Stimulated activated CD8-positive, alpha-beta memory T cell treated with anti-CD3 and anti-CD28 coated beads, Interleukin-15, amount 100 ng/mL, for 48 hours (primary cell): ENCODE data around the gene MPP1.

ENCODE experiments used
- DNase-seq, 2 donors: peaks; one replicate each; pipeline ENCODE4 v3.0.0-alpha.2; 2020; ENCODE audit warnings: low read depth in 2 of 2

Gene MPP1

GRCh38 chrX:154732421-154733065, 72.7 kb downstream of the MPP1 start:
- DNase-seq = no peak

DNA sequence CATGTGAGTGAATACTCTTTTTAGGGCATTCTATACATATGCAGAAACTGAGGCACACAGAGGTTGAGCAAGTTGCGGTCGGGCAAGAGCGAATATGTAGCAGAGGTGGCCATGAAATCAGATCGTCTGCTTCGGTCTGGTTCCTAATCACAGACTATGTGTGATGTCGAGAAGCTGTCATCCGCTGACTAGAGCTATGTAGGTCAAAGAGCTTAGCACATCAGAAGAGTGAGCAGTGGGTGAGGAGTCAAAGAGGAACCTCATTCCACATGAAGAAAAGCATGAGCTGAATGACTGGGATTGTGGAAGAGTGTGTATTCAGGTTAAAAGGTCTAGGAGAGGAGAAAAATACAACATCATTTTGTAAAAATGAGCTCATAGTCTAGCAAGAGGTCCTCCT, 73.4 kb downstream of the MPP1 start:
- no peak for DNase-seq

GRCh38 chrX:154731184-154731583, 74.1 kb downstream of the MPP1 start:
- DNase-seq = no peak

DNA sequence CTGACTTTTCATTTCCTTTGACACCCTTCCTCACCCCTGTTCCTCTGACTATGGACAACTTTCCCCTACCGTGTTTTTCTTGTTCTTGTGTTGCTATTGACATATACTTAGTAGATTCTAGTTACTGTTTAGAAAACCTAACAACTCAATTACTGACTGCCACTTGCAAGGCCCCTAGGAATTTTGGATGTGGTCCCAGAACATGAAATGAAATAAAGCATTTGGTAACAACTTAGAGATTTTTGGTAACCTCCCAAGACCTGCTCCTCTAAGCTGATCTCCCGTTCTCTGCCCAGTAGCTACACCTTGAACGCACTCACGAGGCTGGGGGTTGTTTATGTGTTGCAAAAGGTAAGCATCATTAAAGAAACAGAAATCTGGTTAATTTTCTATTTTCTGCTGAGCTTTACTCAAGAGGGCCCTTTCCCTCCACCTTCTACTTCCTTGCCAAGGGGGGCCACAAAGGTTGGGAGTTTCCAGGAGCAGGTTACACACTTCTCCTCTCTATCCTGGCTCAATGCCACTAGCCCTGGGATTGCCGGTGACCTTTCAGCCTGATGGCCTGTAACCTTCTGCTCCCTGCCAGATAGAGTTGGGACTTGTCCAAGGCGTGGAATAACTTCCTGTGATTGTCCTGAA, 74.9 kb downstream of the MPP1 start:
- DNase-seq = no peak

GRCh38 chrX:154729439-154729838, 75.8 kb downstream of the MPP1 start:
- DNase-seq = no peak
